ENCODE data around the gene ROM1.
A peak's percentile ranks its signal among the peaks of the same experiment; 100 is the strongest.

ROM1 gene

GRCh38 chr11:62654297-62654696, 41.2 kb downstream of the ROM1 start:
- TF ChIP-seq, protein P1, sequence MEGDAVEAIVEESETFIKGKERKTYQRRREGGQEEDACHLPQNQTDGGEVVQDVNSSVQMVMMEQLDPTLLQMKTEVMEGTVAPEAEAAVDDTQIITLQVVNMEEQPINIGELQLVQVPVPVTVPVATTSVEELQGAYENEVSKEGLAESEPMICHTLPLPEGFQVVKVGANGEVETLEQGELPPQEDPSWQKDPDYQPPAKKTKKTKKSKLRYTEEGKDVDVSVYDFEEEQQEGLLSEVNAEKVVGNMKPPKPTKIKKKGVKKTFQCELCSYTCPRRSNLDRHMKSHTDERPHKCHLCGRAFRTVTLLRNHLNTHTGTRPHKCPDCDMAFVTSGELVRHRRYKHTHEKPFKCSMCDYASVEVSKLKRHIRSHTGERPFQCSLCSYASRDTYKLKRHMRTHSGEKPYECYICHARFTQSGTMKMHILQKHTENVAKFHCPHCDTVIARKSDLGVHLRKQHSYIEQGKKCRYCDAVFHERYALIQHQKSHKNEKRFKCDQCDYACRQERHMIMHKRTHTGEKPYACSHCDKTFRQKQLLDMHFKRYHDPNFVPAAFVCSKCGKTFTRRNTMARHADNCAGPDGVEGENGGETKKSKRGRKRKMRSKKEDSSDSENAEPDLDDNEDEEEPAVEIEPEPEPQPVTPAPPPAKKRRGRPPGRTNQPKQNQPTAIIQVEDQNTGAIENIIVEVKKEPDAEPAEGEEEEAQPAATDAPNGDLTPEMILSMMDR (IDR thresholded peaks at IDR 0.05; ENCODE audit: low read depth, low read length), result no peak
- H3K4me3 ChIP-seq (ENCODE audit: low read depth, low read length), result no peak overlapping the region

- no peak overlapping the region for H3K4me3 ChIP-seq (ENCODE audit: low read depth, low read length)
- TF ChIP-seq, protein P1 (IDR thresholded peaks at IDR 0.05; ENCODE audit: low read depth, low read length), result no peak
These were observed 43.9 kb downstream of the ROM1 start for GRCh38 chr11:62656796-62657429.

- TF ChIP-seq, protein P1 (IDR thresholded peaks at IDR 0.05; ENCODE audit: low read depth, low read length), result no peak
- peak overlapping the region; percentile 89 for H3K4me3 ChIP-seq (ENCODE audit: low read depth, low read length)
These were observed 51.5 kb downstream of the ROM1 start for GRCh38 chr11:62664405-62665074.

Data from WI38 (cell line).